Measurements from ENCODE around the gene ZNF83. TPM values are rescaled to one million over a fixed set of nuclear protein-coding genes. Genes with fewer than 3 reads are reported as not detected.

The ZNF83 gene
- total RNA-seq, 1 experiment from 2014 or later = 34.1 TPM

DNA sequence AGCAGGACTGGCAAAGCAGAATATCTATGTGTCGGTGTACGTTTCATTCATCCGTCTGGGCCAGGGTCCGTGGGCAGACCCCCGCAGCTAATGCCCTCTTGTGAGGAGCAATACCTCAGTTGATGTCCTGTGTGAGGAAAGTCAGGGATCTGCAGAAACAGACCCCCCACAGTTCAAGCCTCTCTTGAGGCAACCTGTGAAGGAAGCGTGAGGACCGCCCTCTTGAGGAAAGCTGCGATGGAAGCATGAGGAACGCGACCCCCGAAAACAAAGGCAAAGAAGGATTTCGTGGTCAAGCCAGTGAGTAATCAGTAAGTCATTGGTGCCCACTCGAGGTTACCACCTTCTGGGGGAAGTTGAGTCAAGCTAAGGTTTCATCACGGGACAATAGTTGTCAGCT is 20.9 kb upstream of the ZNF83 start (continued):
- TF ChIP-seq NFYB (CRISPR knock-in tag; conservative IDR thresholded peaks at IDR 0.05; ENCODE audit: low read depth) (no peak), ATF1 (CRISPR knock-in tag; IDR thresholded peaks at IDR 0.05) (no peak), KAT7 (CRISPR knock-in tag; IDR thresholded peaks at IDR 0.05; ENCODE audit: borderline replicate concordance) (no peak), NFATC4 (CRISPR knock-in tag; IDR thresholded peaks at IDR 0.05) (no peak), ZNF416 (CRISPR knock-in tag; IDR thresholded peaks at IDR 0.05) (no peak), ZBTB43 (CRISPR knock-in tag; IDR thresholded peaks at IDR 0.05) (no peak), ESRRA (CRISPR knock-in tag; IDR thresholded peaks at IDR 0.05; ENCODE audit: borderline replicate concordance) (no peak), USF2 (CRISPR knock-in tag; IDR thresholded peaks at IDR 0.05) (no peak)
- TF ChIP-seq, protein P1, sequence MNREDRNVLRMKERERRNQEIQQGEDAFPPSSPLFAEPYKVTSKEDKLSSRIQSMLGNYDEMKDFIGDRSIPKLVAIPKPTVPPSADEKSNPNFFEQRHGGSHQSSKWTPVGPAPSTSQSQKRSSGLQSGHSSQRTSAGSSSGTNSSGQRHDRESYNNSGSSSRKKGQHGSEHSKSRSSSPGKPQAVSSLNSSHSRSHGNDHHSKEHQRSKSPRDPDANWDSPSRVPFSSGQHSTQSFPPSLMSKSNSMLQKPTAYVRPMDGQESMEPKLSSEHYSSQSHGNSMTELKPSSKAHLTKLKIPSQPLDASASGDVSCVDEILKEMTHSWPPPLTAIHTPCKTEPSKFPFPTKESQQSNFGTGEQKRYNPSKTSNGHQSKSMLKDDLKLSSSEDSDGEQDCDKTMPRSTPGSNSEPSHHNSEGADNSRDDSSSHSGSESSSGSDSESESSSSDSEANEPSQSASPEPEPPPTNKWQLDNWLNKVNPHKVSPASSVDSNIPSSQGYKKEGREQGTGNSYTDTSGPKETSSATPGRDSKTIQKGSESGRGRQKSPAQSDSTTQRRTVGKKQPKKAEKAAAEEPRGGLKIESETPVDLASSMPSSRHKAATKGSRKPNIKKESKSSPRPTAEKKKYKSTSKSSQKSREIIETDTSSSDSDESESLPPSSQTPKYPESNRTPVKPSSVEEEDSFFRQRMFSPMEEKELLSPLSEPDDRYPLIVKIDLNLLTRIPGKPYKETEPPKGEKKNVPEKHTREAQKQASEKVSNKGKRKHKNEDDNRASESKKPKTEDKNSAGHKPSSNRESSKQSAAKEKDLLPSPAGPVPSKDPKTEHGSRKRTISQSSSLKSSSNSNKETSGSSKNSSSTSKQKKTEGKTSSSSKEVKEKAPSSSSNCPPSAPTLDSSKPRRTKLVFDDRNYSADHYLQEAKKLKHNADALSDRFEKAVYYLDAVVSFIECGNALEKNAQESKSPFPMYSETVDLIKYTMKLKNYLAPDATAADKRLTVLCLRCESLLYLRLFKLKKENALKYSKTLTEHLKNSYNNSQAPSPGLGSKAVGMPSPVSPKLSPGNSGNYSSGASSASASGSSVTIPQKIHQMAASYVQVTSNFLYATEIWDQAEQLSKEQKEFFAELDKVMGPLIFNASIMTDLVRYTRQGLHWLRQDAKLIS (CRISPR knock-in tag; IDR thresholded peaks at IDR 0.05; ENCODE audit: borderline replicate concordance) = no peak

DNA sequence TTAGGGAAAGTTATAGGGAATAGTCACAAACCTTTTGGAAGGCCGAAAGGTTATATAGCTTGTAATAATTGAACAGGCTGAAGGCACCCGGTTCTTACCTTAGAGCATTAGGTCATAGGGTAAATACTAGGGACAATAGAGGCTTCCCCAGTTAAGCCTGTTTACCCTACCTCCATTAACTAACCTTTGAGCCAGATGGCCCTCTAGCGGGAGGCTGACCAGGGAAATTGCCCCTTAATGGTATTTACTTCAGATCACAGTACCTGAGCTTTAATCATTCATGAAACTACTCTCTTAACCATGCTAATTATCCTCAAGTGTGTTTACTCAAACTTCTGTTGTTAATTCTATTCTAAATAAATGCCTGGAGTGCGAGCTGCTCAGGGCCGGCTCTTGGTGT is 20.4 kb upstream of the ZNF83 start:
- H3K36me3 Mint-ChIP-seq = peaks cover 15% of the 10 kb centered on the region
- no peak overlapping the region; the same call in 1 of the 2 replicates for H3K27ac Mint-ChIP-seq
- peaks cover 12% of the 10 kb centered on the region for H3K4me1 Mint-ChIP-seq
- TF ChIP-seq FOXP1 (CRISPR knock-in tag; IDR thresholded peaks at IDR 0.05; ENCODE audit: borderline replicate concordance) (no peak), TEAD4 (CRISPR knock-in tag; IDR thresholded peaks at IDR 0.05) (no peak), SMAD4 (CRISPR knock-in tag; IDR thresholded peaks at IDR 0.05) (no peak), OVOL2 (CRISPR knock-in tag; IDR thresholded peaks at IDR 0.05; ENCODE audit: borderline replicate concordance) (no peak)
- TF ChIP-seq, protein P2, sequence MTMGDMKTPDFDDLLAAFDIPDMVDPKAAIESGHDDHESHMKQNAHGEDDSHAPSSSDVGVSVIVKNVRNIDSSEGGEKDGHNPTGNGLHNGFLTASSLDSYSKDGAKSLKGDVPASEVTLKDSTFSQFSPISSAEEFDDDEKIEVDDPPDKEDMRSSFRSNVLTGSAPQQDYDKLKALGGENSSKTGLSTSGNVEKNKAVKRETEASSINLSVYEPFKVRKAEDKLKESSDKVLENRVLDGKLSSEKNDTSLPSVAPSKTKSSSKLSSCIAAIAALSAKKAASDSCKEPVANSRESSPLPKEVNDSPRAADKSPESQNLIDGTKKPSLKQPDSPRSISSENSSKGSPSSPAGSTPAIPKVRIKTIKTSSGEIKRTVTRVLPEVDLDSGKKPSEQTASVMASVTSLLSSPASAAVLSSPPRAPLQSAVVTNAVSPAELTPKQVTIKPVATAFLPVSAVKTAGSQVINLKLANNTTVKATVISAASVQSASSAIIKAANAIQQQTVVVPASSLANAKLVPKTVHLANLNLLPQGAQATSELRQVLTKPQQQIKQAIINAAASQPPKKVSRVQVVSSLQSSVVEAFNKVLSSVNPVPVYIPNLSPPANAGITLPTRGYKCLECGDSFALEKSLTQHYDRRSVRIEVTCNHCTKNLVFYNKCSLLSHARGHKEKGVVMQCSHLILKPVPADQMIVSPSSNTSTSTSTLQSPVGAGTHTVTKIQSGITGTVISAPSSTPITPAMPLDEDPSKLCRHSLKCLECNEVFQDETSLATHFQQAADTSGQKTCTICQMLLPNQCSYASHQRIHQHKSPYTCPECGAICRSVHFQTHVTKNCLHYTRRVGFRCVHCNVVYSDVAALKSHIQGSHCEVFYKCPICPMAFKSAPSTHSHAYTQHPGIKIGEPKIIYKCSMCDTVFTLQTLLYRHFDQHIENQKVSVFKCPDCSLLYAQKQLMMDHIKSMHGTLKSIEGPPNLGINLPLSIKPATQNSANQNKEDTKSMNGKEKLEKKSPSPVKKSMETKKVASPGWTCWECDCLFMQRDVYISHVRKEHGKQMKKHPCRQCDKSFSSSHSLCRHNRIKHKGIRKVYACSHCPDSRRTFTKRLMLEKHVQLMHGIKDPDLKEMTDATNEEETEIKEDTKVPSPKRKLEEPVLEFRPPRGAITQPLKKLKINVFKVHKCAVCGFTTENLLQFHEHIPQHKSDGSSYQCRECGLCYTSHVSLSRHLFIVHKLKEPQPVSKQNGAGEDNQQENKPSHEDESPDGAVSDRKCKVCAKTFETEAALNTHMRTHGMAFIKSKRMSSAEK (CRISPR knock-in tag; IDR thresholded peaks at IDR 0.05; ENCODE audit: borderline replicate concordance) = no peak
- H3K4me3 Mint-ChIP-seq = no peak overlapping the region
- ChIA-PET POLR2A (no interaction called here), CTCF (interaction anchor here (0.9 to 1.5 kb wide), 7 partner anchors 9 to 315 kb away, joined by 3 to 4 read pairs (median 3); no protein-coding TSS in a partner anchor)
- peaks cover 23% of the 10 kb centered on the region for H3K27me3 Mint-ChIP-seq (ENCODE audit: low read depth)
- H3K9me3 Mint-ChIP-seq = no peaks in the 10 kb centered on the region
- DNase-seq (ENCODE audit: low spot score) (no peak), ATAC-seq (peak; percentile 63)

GRCh38 chr19:52653161-52653560 is 15.0 kb upstream of the ZNF83 start:
- DNase-seq (ENCODE audit: low spot score) = no peak
- Mint-ChIP-seq H3K27me3 (ENCODE audit: low read depth) (peaks cover 7% of the 10 kb centered on the region), H3K9me3 (no peaks in the 10 kb centered on the region), H3K4me3 (no peak overlapping the region), H3K36me3 (peaks cover 30% of the 10 kb centered on the region), H3K27ac (no peak overlapping the region), H3K4me1 (no peaks in the 10 kb centered on the region)
- no peak for TF ChIP-seq RORB (CRISPR knock-in tag; IDR thresholded peaks at IDR 0.05)
- POLR2A ChIA-PET = no interaction called here
- no peak for ATAC-seq
- CTCF ChIA-PET = no interaction called here
